Mucosa of descending colon (tissue), 3 donors: ENCODE measurements around the gene ADRA2C. TPM values are rescaled to one million over a fixed set of nuclear protein-coding genes. Genes with fewer than 3 reads are reported as not detected.
A peak's percentile ranks its signal among the peaks of the same experiment; 100 is the strongest.

Experiments
- ATAC-seq: fragments of 200-7000 bp; cut with Tn5 transposase; one replicate; pipeline ENCODE4 v1.9.1; 2020; ENCODE audit warnings: mild to moderate bottlenecking, moderate library complexity
- DNase-seq, 3 donors: peaks; one replicate each; pipeline ENCODE4 v3.0.0-alpha.2; 2020
- H3K36me3 ChIP-seq: fragments of 200-600 bp; one replicate; pipeline ENCODE4 v1.8.0; 2021; ENCODE audit warnings: low read depth, mild to moderate bottlenecking
- H3K4me1 ChIP-seq: fragments of 200-600 bp; one replicate; pipeline ENCODE4 v1.8.0; 2021; ENCODE audit warnings: low read depth, mild to moderate bottlenecking
- H3K4me3 ChIP-seq: fragments of 200-600 bp; one replicate; pipeline ENCODE4 v1.8.0; 2021; ENCODE audit warnings: mild to moderate bottlenecking
- H3K9me3 ChIP-seq: fragments of 200-600 bp; one replicate; pipeline ENCODE4 v1.8.0; 2021; ENCODE audit warnings: mild to moderate bottlenecking
- intact Hi-C, 2 donors: fragments of 100-400 bp; cut with DNase I in 1 of 2; cut with micrococcal nuclease in 1 of 2; formaldehyde crosslinking; loops; one replicate each; pipeline versions ENCODE4 v1.11.0 to v1.11.1; 2022; cut with DNase I, micrococcal nuclease
- total RNA-seq, 3 donors: library from RNA; stranded (reverse); fragmentation: NEBNext Ultra II Directional in 2 of 3; extraction: Animal tissue kit (Norgen Biotek cat#: 25700) in 2 of 3; gene quantifications; one replicate each; pipeline versions ENCODE4 v1.2.1 to v1.2.4, GENCODE V29; 2021 to 2023
- TF ChIP-seq, protein P1 (sequence below): fragments of 200-600 bp; IDR thresholded peaks from one replicate; pipeline ENCODE4 v1.8.0; 2022; ENCODE audit warnings: antibody characterized with exemption, mild to moderate bottlenecking
- donor health status: DM: no; HTN: no; CAD: no; lungs with moderate emphysema.
- donor health status: DM: no; HTN: no; CAD: no.
- donor health status: DM: no; HTN: yes; CAD: no.

Gene ADRA2C
- total RNA-seq, 3 donors from 2014 or later: 0.69 to 2.3 (median 1.4) TPM

DNA sequence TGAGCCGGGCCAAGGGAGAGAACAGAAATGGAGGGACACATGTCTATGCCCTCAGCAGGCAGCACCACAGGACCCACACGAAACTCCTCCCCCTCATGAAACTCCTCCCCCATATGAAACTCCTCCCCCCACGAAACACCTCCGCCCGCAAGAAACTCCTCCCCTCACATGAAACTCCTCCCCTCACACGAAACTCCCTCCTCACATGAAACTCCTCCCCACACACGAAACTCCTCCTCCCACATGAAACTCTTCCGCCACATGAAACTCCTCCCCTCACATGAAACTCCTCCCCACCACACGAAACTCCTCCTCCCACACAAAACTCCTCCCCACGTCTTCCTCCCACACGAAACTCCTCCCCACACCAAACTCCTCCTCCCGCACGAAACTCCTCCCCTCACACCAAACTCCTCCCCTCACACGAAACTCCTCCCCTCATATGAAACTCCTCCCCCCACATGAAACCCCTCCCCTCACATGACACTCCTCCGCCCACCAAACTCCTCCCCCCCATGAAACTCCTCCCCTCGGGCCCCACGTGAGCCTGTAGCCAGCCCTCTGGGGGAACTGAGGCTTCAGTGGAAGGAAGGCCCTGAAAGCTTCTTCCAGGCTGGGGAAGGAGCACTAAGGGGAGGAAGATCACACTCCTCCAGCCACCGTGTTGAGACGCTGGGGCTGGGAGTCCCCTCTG, 15.2 kb downstream of the ADRA2C start:
- intact Hi-C loops: no loop called here
- TF ChIP-seq, protein P1, sequence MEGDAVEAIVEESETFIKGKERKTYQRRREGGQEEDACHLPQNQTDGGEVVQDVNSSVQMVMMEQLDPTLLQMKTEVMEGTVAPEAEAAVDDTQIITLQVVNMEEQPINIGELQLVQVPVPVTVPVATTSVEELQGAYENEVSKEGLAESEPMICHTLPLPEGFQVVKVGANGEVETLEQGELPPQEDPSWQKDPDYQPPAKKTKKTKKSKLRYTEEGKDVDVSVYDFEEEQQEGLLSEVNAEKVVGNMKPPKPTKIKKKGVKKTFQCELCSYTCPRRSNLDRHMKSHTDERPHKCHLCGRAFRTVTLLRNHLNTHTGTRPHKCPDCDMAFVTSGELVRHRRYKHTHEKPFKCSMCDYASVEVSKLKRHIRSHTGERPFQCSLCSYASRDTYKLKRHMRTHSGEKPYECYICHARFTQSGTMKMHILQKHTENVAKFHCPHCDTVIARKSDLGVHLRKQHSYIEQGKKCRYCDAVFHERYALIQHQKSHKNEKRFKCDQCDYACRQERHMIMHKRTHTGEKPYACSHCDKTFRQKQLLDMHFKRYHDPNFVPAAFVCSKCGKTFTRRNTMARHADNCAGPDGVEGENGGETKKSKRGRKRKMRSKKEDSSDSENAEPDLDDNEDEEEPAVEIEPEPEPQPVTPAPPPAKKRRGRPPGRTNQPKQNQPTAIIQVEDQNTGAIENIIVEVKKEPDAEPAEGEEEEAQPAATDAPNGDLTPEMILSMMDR: no peak
- no peaks in the 10 kb centered on the region for H3K36me3 ChIP-seq
- H3K9me3 ChIP-seq: no peaks in the 10 kb centered on the region
- ATAC-seq (no peak), DNase-seq (no peak)
- H3K4me3 ChIP-seq: no peak overlapping the region
- H3K4me1 ChIP-seq: no peaks in the 10 kb centered on the region

GRCh38 chr4:3781997-3782930, 16.1 kb downstream of the ADRA2C start:
- TF ChIP-seq, protein P1: no peak
- ATAC-seq: no peak
- Histone ChIP-seq H3K36me3 (no peaks in the 10 kb centered on the region), H3K9me3 (no peaks in the 10 kb centered on the region), H3K4me1 (no peaks in the 10 kb centered on the region), H3K4me3 (no peak overlapping the region)
- intact Hi-C loops: no loop called here
- no peak for DNase-seq

DNA sequence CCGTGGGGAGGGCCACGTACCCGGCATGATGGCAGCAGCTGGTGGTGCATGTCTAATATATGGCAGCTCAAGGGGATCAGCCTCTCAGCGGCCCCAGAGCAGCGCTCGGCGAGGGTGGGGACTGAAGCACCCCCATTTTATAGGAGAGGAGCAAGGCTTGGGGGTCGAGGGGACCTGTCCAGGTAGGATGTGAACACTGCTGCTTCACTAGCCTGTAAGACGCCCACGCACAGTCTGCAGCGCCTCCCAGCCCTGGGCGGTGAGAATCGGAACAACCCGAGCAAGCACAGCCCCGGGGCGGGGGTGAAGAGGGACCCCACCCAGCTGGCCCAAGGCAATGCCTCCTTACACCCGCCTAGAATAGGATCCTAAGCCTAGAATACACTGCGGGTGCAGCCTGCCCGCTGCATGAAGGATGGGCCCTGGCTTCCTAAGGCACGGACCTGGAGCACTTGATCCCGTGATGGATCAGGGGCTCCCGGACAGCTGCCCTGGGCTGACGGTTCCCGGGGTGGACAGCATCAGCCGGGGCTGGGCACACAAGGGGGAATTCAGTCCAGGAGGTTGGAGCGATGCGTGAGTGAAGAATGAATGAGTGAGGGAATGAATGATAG, 17.6 kb downstream of the ADRA2C start:
- H3K9me3 ChIP-seq: no peaks in the 10 kb centered on the region
- H3K36me3 ChIP-seq: no peaks in the 10 kb centered on the region
- DNase-seq (peak in 1 of 3 donors; percentile 14), ATAC-seq (peak; percentile 27)
- intact Hi-C loops: no loop called here
- H3K4me3 ChIP-seq: no peak overlapping the region
- TF ChIP-seq, protein P1: no peak
- no peaks in the 10 kb centered on the region for H3K4me1 ChIP-seq

DNA sequence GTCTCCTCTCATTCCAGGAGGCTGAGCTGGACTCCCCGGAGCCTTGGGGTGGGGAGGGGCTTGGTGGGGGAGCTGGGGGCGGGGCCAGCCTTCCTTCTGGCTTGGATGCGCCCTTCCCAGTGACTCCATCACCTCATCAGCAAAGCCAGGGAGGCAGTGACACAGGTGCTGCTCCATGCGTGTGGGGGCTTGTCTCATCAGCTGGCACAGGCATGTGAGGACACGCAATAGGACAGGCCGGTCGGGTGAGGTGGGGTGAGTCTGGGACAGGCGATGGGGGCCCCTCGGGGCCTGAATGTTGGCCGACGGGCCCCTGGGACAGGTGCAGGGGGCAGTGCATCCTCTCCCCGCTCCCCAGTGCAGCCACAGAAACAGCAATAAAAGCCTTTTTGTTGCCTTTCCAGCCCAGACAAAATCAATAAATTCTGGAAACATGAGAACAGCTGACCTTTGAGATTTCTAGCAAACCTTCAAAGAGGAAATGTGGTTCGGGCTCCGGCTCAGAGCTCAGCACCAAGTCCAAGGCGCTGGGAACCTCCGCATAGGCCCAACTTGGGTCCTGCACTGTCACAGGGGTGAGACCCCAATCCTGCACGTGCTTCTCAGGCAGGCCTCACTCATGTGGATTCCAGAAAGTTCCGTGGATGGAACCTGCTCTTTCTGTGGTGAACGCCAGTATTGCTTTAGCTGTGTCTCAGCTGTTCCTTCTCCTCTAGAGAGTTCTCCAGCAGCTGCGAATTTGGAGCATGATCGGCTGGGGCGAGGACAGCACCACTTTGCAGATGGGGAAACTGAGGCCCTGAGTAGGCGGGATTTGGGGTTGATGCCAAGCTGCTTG, 18.5 kb downstream of the ADRA2C start:
- H3K9me3 ChIP-seq: no peaks in the 10 kb centered on the region
- H3K36me3 ChIP-seq: no peaks in the 10 kb centered on the region
- intact Hi-C loops: no loop called here
- H3K4me1 ChIP-seq: no peaks in the 10 kb centered on the region
- no peak for ATAC-seq
- no peak overlapping the region for H3K4me3 ChIP-seq
- TF ChIP-seq, protein P1: no peak
- DNase-seq: no peak

- DNase-seq (no peak), ATAC-seq (no peak)
- Histone ChIP-seq H3K9me3 (no peaks in the 10 kb centered on the region), H3K4me1 (no peaks in the 10 kb centered on the region), H3K4me3 (no peak overlapping the region), H3K36me3 (no peaks in the 10 kb centered on the region)
- intact Hi-C loops: no loop called here
- TF ChIP-seq, protein P1: no peak
Measured at GRCh38 chr4:3785292-3785565, 19.0 kb downstream of the ADRA2C start.
